Activated CD4-positive, alpha-beta T cell treated with anti-CD3 and anti-CD28 coated beads, Interleukin-2, amount 10 ng/mL, durations not matched to agents 7 days and 5 days (primary cell): ENCODE measurements around the gene ZCRB1. TPM values are rescaled to one million over a fixed set of nuclear protein-coding genes. Genes with fewer than 3 reads are reported as not detected.

ENCODE experiments used
- CTCF ChIA-PET: fragments of 350-600 bp; sonication (Branson Sonifier 250); formaldehyde crosslinking; loops from one replicate; lab custom pipeline; 2021; ENCODE audit warnings: antibody characterized with exemption; lab: Charles Lee
- POLR2A ChIA-PET: fragments of 350-600 bp; sonication (Branson Sonifier 250); formaldehyde crosslinking; loops from one replicate; lab custom pipeline; 2021; ENCODE audit warnings: antibody characterized with exemption; lab: Charles Lee
- DNase-seq: peaks from one replicate; pipeline ENCODE4 v3.0.0-alpha.2; 2020
- H3K27ac Mint-ChIP-seq: one replicate; pipeline ENCODE4 v1.8.0; 2021; ENCODE audit warnings: mild to moderate bottlenecking, moderate library complexity, mixed read lengths
- H3K27me3 Mint-ChIP-seq: one replicate; pipeline ENCODE4 v1.8.0; 2021; ENCODE audit warnings: mixed read lengths
- H3K36me3 Mint-ChIP-seq: one replicate; pipeline ENCODE4 v1.8.0; 2021; ENCODE audit warnings: low read depth, mixed read lengths
- H3K4me1 Mint-ChIP-seq: one replicate; pipeline ENCODE4 v1.8.0; 2021; ENCODE audit warnings: mixed read lengths
- H3K4me3 Mint-ChIP-seq: one replicate; pipeline ENCODE4 v1.8.0; 2021; ENCODE audit warnings: mild to moderate bottlenecking, moderate library complexity, mixed read lengths
- H3K9me3 Mint-ChIP-seq: one replicate; pipeline ENCODE4 v1.8.0; 2021; ENCODE audit warnings: mixed read lengths
- microRNA-seq: library from miRNA; unstranded; fragments of <30 nt; microRNA quantifications from one replicate; pipeline ENCODE4 v1.2.0, GENCODE V29; 2021; ENCODE audit warnings: borderline microRNAs expressed, borderline replicate concordance
- total RNA-seq, 2 experiments: library from RNA; stranded (reverse); gene quantifications; one replicate each; pipeline ENCODE4 v1.2.3, GENCODE V29; 2021

Gene ZCRB1
- total RNA-seq, 2 experiments from 2014 or later, result 43.4 to 52.7 TPM

- no peak overlapping the region for H3K27ac Mint-ChIP-seq
- ChIA-PET POLR2A (no interaction called here), CTCF (no interaction called here)
- H3K27me3 Mint-ChIP-seq, result peaks cover 3% of the 10 kb centered on the region
- no peak for DNase-seq
- H3K4me1 Mint-ChIP-seq, result peaks cover 5% of the 10 kb centered on the region
- no peak overlapping the region for H3K4me3 Mint-ChIP-seq
- H3K36me3 Mint-ChIP-seq, result no peaks in the 10 kb centered on the region
- no peaks in the 10 kb centered on the region for H3K9me3 Mint-ChIP-seq
These were observed 63.6 kb downstream of the ZCRB1 start for GRCh38 chr12:42262271-42262670.

Small RNA genes within 50 kb of the gene (microRNA-seq; reads per million reads assigned to microRNA genes)
- gene MIR7851, result not detected

Other genes starting within 250 kb of the ZCRB1 start
- gene GXYLT1, start 181.2 kb downstream of the ZCRB1 start, total RNA-seq, result 10 to 100 TPM in 1 of 2 experiments, 1 to 10 TPM in 1; 8.0 to 10.2 TPM
- gene YAF2, start 87.8 kb downstream of the ZCRB1 start, total RNA-seq, result 10 to 100 TPM; 34.0 to 36.8 TPM
- 10 to 100 TPM; 83.5 to 84.0 TPM for gene PPHLN1, start 73 bp upstream of the ZCRB1 start, total RNA-seq